Mesenteric fat pad (tissue), 1 donor: Measurements from ENCODE around the gene ZDHHC17. TPM values are rescaled to one million over a fixed set of nuclear protein-coding genes. Genes with fewer than 3 reads are reported as not detected.

Source experiments
- total RNA-seq: library from RNA; stranded (reverse); fragmentation: NEBNext Ultra II Directional; extraction: Animal tissue kit (Norgen Biotek cat#: 25700); gene quantifications from one replicate; pipeline ENCODE4 v1.2.1, GENCODE V29; 2021
- donor health status: DM: yes; HTN: yes; CAD: no.

ZDHHC17 gene
- total RNA-seq, 1 donor from 2014 or later = 41.8 TPM

Other genes starting within 250 kb of the ZDHHC17 start
- gene OSBPL8, start 204.3 kb upstream of the ZDHHC17 start, total RNA-seq = 121 TPM
- 12.6 TPM for gene CSRP2, start 114.9 kb downstream of the ZDHHC17 start, total RNA-seq